GM19395 (cell line): ENCODE data around the gene CHRNA7.
"Not testable (repeated sequence)": the region's sequence is repeated elsewhere in the genome, so short reads cannot be mapped to it uniquely, and the experiment has no call there.

Experiments used
- ATAC-seq: cut with Tn5 transposase; IDR thresholded peaks from one replicate; pipeline ENCODE4 v1.9.1; 2021; ENCODE audit warnings: mild to moderate bottlenecking, moderate library complexity; ENCODE audit not compliant: unreplicated experiment

CHRNA7 gene

GRCh38 chr15:32119694-32120330 is 89.5 kb downstream of the CHRNA7 start:
- no peak for ATAC-seq

- no peak for ATAC-seq
These were observed 90.5 kb downstream of the CHRNA7 start for GRCh38 chr15:32120577-32121383.

GRCh38 chr15:32121384-32121695 is 91.0 kb downstream of the CHRNA7 start:
- no peak for ATAC-seq

GRCh38 chr15:32122013-32122412 is 91.7 kb downstream of the CHRNA7 start:
- no peak for ATAC-seq

GRCh38 chr15:32123473-32123872 is 93.2 kb downstream of the CHRNA7 start:
- ATAC-seq = no peak

GRCh38 chr15:32124726-32125125 is 94.4 kb downstream of the CHRNA7 start:
- ATAC-seq = no peak

GRCh38 chr15:32125595-32125994 is 95.3 kb downstream of the CHRNA7 start:
- no peak for ATAC-seq

GRCh38 chr15:32129815-32130214 is 99.5 kb downstream of the CHRNA7 start:
- ATAC-seq = no peak

GRCh38 chr15:32130823-32131222 is 100.5 kb downstream of the CHRNA7 start:
- ATAC-seq = no peak

- ATAC-seq = no peak
These were observed 101.5 kb downstream of the CHRNA7 start for GRCh38 chr15:32131803-32132202.

GRCh38 chr15:32132859-32133258 is 102.5 kb downstream of the CHRNA7 start:
- no peak for ATAC-seq

GRCh38 chr15:32134842-32135241 is 104.5 kb downstream of the CHRNA7 start:
- no peak for ATAC-seq

- ATAC-seq = no peak
These were observed 105.0 kb downstream of the CHRNA7 start for GRCh38 chr15:32135335-32135734.

GRCh38 chr15:32145512-32145911 is 115.2 kb downstream of the CHRNA7 start:
- ATAC-seq = not testable (repeated sequence)

GRCh38 chr15:32148833-32149555 is 118.7 kb downstream of the CHRNA7 start:
- ATAC-seq = no peak

GRCh38 chr15:32152574-32152973 is 122.3 kb downstream of the CHRNA7 start:
- no peak for ATAC-seq

GRCh38 chr15:32153868-32154623 is 123.7 kb downstream of the CHRNA7 start:
- not testable (repeated sequence) for ATAC-seq

GRCh38 chr15:32162143-32162542 is 131.8 kb downstream of the CHRNA7 start:
- not testable (repeated sequence) for ATAC-seq

GRCh38 chr15:32164065-32164464 is 133.8 kb downstream of the CHRNA7 start:
- not testable (repeated sequence) for ATAC-seq

GRCh38 chr15:32164747-32165146 is 134.4 kb downstream of the CHRNA7 start:
- ATAC-seq = not testable (repeated sequence)

GRCh38 chr15:32165775-32166174 is 135.5 kb downstream of the CHRNA7 start:
- not testable (repeated sequence) for ATAC-seq
